Skeletal muscle tissue (tissue), 4 donors: ENCODE measurements around the gene SLC27A6. TPM values are rescaled to one million over a fixed set of nuclear protein-coding genes. Genes with fewer than 3 reads are reported as not detected.

Experiments used
- H3K27ac ChIP-seq: one replicate; pipeline ENCODE4 v1.7.0; 2013; ENCODE audit warnings: mild to moderate bottlenecking, low read depth, low read length, inconsistent platforms
- H3K27me3 ChIP-seq, 3 donors: one replicate each; pipeline ENCODE4 v1.7.0; 2013; ENCODE audit warnings: low read length in 3 of 3; ENCODE audit not compliant: control insufficient read depth in 3 of 3, insufficient read depth in 3 of 3
- H3K36me3 ChIP-seq, 3 donors: one replicate each; pipeline ENCODE4 v1.7.0; 2013; ENCODE audit warnings: low read length in 3 of 3; ENCODE audit not compliant: control insufficient read depth in 3 of 3, insufficient read depth in 3 of 3
- H3K4me1 ChIP-seq, 3 donors: one replicate each; pipeline ENCODE4 v1.7.0; 2013; ENCODE audit warnings: low read length in 3 of 3, mild to moderate bottlenecking in 3 of 3; ENCODE audit not compliant: control insufficient read depth in 3 of 3, insufficient read depth in 3 of 3
- H3K4me3 ChIP-seq, 3 donors: one replicate each; pipeline ENCODE4 v1.7.0; 2013; ENCODE audit warnings: low read length in 3 of 3
- H3K9ac ChIP-seq, 3 donors: one replicate each; pipeline ENCODE4 v1.7.0; 2013; ENCODE audit warnings: low read length in 3 of 3, mild to moderate bottlenecking in 3 of 3, moderate library complexity in 2 of 3, low read depth in 1 of 3
- H3K9me3 ChIP-seq, 3 donors: one replicate each; pipeline ENCODE4 v1.7.0; 2013; ENCODE audit warnings: low read length in 3 of 3; ENCODE audit not compliant: control insufficient read depth in 3 of 3
- total RNA-seq: library from RNA; depleted of rRNA; stranded (reverse); fragments of >200 nt; gene quantifications from one replicate; pipeline ENCODE4 v1.2.3, GENCODE V29; 2014
- donor health status: Osteomylitis.

The SLC27A6 gene
- total RNA-seq, 1 donor from 2014 or later: 1.6 TPM

DNA sequence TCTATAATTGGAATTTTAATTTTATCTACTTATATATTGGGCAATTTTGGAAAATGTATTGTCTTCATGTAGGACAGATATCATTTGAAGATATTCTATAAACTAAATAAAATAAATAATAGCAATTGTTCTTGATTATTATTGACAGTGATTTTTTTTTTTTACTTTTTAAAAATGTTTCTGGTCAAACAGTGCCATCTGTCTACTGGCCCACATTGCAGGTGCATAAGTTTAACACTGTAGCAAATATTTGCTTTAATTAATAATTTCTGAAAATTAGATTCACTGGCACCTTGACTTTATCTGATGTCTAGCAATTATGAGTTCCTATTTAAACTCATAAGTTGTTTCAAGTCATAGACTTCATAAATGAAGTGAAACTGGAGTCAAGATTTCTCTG, 88.2 kb downstream of the SLC27A6 start:
- H3K9ac ChIP-seq: no peak overlapping the region
- no peak overlapping the region for H3K4me3 ChIP-seq
- H3K4me1 ChIP-seq: no peaks in the 10 kb centered on the region
- no peaks in the 10 kb centered on the region for H3K36me3 ChIP-seq
- H3K27me3 ChIP-seq: no peaks in the 10 kb centered on the region
- no peak overlapping the region for H3K27ac ChIP-seq
- no peaks in the 10 kb centered on the region for H3K9me3 ChIP-seq

- H3K9me3 ChIP-seq: no peaks in the 10 kb centered on the region
- no peak overlapping the region for H3K9ac ChIP-seq
- no peak overlapping the region for H3K27ac ChIP-seq
- H3K4me3 ChIP-seq: no peak overlapping the region
- no peaks in the 10 kb centered on the region for H3K27me3 ChIP-seq
- no peaks in the 10 kb centered on the region for H3K4me1 ChIP-seq
- no peaks in the 10 kb centered on the region for H3K36me3 ChIP-seq
Measured at GRCh38 chr5:129057329-129057728, 92.0 kb downstream of the SLC27A6 start.

- Histone ChIP-seq H3K4me1 (no peaks in the 10 kb centered on the region), H3K4me3 (no peak overlapping the region), H3K36me3 (no peaks in the 10 kb centered on the region), H3K27me3 (no peaks in the 10 kb centered on the region), H3K27ac (no peak overlapping the region), H3K9ac (no peak overlapping the region), H3K9me3 (no peaks in the 10 kb centered on the region)
Measured at GRCh38 chr5:129061849-129062248, 96.6 kb downstream of the SLC27A6 start.

GRCh38 chr5:129063483-129064113, 98.3 kb downstream of the SLC27A6 start:
- Histone ChIP-seq H3K36me3 (no peaks in the 10 kb centered on the region), H3K9me3 (no peaks in the 10 kb centered on the region), H3K9ac (no peak overlapping the region), H3K27ac (no peak overlapping the region), H3K4me3 (no peak overlapping the region), H3K4me1 (no peaks in the 10 kb centered on the region), H3K27me3 (no peaks in the 10 kb centered on the region)

DNA sequence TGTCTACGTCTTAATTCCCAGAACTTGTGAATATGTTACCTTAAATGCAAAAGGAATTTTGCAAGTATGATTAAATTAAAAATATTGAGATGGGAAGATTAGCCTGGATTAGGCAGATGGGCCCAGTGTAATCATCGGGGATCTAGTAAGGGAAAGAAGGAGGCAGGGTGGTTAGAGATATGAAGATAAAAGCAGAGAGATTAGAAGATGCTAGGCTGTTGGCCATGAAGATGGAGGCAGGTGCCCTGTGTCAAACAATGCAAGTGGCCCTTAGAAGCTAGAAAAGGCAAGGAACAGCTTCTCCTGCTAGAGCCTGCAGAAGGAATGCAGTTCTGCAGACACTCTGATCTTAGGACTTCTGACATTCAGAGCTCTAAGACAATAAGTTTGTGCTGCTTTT, 100.4 kb downstream of the SLC27A6 start:
- Histone ChIP-seq H3K27ac (no peak overlapping the region), H3K36me3 (no peaks in the 10 kb centered on the region), H3K4me3 (no peak overlapping the region), H3K9ac (no peak overlapping the region), H3K4me1 (no peaks in the 10 kb centered on the region), H3K9me3 (no peaks in the 10 kb centered on the region), H3K27me3 (no peaks in the 10 kb centered on the region)

DNA sequence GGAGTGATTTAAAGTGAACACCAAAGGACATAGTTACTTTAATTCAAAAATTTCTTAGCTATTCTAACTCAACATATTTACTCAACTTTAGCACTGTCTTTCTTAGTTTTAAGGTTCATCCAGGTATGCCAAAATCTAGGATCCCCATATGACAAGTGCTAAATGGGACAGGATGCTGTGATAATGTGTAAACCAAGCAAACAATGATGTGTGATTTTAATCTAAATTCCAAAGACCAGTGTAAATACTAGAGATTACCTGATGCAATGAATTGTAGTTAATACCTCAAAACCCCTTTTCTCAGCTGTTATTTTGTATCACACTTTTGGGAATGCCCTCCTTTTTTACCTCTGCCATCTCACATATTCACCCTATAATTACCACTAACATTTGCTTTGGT, 102.5 kb downstream of the SLC27A6 start:
- H3K9me3 ChIP-seq: no peaks in the 10 kb centered on the region
- no peaks in the 10 kb centered on the region for H3K4me1 ChIP-seq
- no peak overlapping the region for H3K9ac ChIP-seq
- no peaks in the 10 kb centered on the region for H3K27me3 ChIP-seq
- no peaks in the 10 kb centered on the region for H3K36me3 ChIP-seq
- no peak overlapping the region for H3K4me3 ChIP-seq
- H3K27ac ChIP-seq: no peak overlapping the region

DNA sequence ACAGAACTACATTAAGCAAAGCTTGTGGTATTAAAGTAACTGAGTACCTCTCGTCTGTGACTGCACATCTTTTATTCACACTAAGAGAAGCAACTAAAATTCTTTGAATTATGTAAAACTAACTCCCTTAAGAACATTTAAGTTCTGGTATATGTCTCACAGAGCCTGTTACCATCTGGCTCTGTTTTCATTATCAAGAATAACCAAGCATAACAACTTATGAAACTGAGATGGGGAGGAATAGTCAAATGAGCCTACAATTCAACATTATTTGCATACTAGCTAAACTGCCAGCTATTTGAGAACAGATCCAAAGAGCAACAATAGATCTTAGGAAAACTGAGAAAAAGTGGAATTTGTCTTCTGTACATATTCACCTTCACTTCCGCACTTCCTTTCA, 104.0 kb downstream of the SLC27A6 start:
- Histone ChIP-seq H3K9ac (no peak overlapping the region), H3K4me3 (no peak overlapping the region), H3K27me3 (no peaks in the 10 kb centered on the region), H3K9me3 (no peaks in the 10 kb centered on the region), H3K4me1 (no peaks in the 10 kb centered on the region), H3K36me3 (no peaks in the 10 kb centered on the region), H3K27ac (no peak overlapping the region)

- Histone ChIP-seq H3K36me3 (no peaks in the 10 kb centered on the region), H3K9me3 (no peaks in the 10 kb centered on the region), H3K9ac (no peak overlapping the region), H3K27me3 (no peaks in the 10 kb centered on the region), H3K27ac (no peak overlapping the region), H3K4me1 (no peaks in the 10 kb centered on the region), H3K4me3 (no peak overlapping the region)
Measured at GRCh38 chr5:129073111-129073510, 107.8 kb downstream of the SLC27A6 start.

DNA sequence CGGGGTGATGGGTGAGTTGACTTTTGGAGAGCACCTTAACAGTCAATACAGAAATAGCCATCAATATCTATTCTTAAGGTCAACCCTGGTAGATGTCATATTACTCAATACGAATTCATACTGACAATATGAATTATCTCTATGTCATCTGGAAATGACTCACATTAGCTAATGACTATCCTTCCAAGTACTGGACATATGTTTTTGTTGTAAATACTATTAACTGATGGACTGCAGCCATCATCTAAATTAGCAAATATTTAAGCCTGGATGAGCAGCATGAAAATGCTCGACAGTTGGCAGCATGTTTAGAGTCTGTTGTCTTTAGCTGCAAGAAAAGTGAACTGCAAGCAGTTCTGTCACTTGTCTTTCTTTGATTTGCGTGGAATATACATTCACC, 109.6 kb downstream of the SLC27A6 start:
- H3K9ac ChIP-seq: no peak overlapping the region

GRCh38 chr5:129077433-129078075, 112.3 kb downstream of the SLC27A6 start:
- H3K36me3 ChIP-seq: no peaks in the 10 kb centered on the region
- no peak overlapping the region for H3K4me3 ChIP-seq
- H3K27me3 ChIP-seq: no peaks in the 10 kb centered on the region
- H3K9ac ChIP-seq: no peak overlapping the region
- H3K4me1 ChIP-seq: no peaks in the 10 kb centered on the region
- no peak overlapping the region for H3K27ac ChIP-seq
- H3K9me3 ChIP-seq: no peaks in the 10 kb centered on the region

More for the DNA sequence above, 109.6 kb downstream of the SLC27A6 start:
- Histone ChIP-seq H3K4me1 (no peaks in the 10 kb centered on the region), H3K9me3 (no peaks in the 10 kb centered on the region), H3K4me3 (no peak overlapping the region), H3K27ac (no peak overlapping the region), H3K36me3 (no peaks in the 10 kb centered on the region), H3K27me3 (no peaks in the 10 kb centered on the region)
